ENCODE data around the gene FBN2. TPM values are rescaled to one million over a fixed set of nuclear protein-coding genes. Genes with fewer than 3 reads are reported as not detected.
"Not testable (repeated sequence)": the region's sequence is repeated elsewhere in the genome, so short reads cannot be mapped to it uniquely, and the experiment has no call there.

FBN2 gene
- total RNA-seq, 2 donors from 2014 or later: 1.9 to 2.0 TPM

DNA sequence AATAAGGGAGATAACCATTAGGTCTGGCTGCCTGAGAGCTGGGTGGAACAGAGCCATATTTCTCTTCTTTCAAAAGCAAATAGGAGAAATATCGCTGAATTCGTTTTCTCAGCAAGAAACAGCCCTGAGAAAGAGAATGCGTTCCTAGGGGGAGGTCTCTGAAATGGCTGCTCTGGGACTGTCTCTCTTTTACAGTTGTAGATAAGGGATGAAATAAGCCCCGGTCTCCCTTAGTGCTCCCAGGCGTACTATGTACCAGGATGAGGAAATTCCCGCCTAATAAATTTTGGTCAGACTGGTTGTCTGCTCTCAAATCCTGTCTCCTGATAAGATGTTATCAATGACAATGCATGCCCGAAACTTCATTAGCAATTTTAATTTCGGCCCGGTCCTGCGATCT is 90.8 kb downstream of the FBN2 start:
- DNase-seq; intact Hi-C loops (cut with DNase I, micrococcal nuclease); ATAC-seq: not testable (repeated sequence)

DNA sequence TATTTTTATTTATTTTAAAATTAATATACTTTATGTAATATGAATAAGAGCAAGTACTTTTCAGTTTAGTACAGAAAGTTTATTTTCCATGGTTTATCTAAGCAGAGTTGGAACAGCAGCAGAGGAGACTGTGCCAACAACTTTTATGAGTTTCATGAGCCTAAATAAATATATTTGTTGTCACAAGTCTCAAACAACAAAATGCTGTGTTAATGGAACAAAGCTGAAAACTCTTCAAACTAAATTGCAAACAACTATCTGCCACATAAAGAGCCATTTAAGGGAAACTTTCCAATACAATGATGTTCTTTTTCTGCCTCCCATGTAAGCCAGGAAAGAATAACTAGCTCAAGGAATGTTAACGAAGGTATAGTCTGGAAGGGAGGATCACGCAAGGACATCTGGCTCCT is 96.1 kb downstream of the FBN2 start:
- ATAC-seq: no peak
- intact Hi-C loops (cut with DNase I, micrococcal nuclease): no loop called here
- no peak for DNase-seq

DNA sequence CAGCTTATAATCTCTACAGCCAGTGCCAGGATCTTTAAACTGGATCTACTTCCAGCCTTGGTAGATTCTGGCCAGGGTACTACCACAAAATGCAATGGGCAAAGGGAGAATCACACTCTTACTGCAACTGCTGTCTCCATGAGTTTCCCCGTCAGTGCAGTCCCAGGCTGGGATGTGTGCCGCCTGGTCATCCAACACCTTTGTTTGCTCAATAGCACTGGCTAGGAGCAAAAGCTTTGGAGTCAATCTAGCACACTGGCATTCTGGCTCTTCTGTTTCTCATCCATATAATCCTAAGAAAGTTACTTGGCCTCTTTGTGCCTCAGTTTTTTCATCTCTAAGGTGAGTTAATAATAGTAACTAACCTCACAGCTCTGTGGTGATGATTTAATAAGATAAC is 96.9 kb downstream of the FBN2 start:
- DNase-seq (no peak), ATAC-seq (no peak)
- intact Hi-C loops (cut with DNase I, micrococcal nuclease): no loop called here

DNA sequence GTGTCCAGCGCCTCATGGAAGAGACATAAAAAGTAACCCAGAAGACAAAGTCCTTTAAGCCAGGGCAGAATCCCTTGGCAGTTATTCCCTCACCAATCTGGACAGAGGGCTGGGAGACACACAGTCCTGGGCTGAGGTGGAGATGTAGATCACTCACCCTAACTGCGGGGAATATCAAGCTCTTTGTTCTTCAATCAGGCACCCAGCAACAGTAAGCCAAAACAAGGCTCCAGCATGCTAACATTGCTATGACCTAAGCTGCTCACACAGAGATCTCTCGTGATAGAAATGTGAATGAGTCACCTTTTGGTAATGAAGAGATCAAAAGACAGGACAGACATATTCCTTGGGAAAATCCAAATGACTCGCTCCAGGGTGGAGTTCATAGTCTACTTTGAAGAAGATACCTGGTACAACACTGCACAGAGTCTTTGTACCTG is 101.3 kb downstream of the FBN2 start:
- DNase-seq (no peak), ATAC-seq (no peak)
- intact Hi-C loops (cut with DNase I, micrococcal nuclease): no loop called here

DNA sequence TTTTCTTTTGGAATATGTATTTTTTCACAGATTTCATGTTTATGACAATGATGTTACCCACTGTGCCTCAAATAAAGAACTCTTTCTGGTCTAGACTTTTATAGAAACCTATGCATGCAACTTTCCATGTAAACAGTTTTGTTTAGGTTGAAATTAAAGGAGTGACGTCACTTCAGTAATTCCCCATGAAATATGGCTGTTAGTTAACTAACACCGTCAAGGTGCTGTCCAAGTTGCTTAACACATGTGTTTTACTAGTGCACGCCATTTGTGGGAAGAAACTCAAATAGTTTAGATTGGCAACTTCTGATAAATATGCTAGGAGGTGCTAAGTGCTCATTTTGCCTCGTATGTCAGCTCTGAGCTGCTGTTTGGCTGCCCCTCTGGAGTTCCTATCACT is 102.2 kb downstream of the FBN2 start:
- DNase-seq (no peak), ATAC-seq (no peak)
- intact Hi-C loops (cut with DNase I, micrococcal nuclease): no loop called here

GRCh38 chr5:128434993-128435392 is 103.1 kb downstream of the FBN2 start:
- ATAC-seq (no peak), DNase-seq (no peak)
- intact Hi-C loops (cut with DNase I, micrococcal nuclease): no loop called here

GRCh38 chr5:128432913-128433440 is 105.1 kb downstream of the FBN2 start:
- no peak for DNase-seq
- intact Hi-C loops (cut with DNase I, micrococcal nuclease): no loop called here
- no peak for ATAC-seq

DNA sequence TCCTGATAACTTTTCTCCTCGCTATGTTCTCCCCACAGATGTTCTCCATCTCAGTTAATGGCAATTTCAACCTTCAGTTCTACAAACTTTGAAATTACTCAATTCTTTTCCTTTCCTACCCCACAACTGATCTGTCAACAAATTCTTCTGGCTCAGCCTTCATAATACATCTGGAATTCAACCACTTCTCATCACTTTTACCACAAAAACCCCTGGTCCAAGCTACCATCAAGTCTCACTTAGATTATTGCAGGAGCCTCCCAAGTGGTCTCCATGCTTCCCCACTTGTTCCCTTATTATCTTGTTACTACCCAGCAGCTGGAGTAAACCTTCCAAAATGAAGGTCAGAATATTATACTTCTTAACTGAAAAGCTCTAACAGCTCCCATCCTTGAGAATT is 110.1 kb downstream of the FBN2 start:
- intact Hi-C loops (cut with DNase I, micrococcal nuclease): no loop called here
- ATAC-seq: no peak
- DNase-seq: no peak

DNA sequence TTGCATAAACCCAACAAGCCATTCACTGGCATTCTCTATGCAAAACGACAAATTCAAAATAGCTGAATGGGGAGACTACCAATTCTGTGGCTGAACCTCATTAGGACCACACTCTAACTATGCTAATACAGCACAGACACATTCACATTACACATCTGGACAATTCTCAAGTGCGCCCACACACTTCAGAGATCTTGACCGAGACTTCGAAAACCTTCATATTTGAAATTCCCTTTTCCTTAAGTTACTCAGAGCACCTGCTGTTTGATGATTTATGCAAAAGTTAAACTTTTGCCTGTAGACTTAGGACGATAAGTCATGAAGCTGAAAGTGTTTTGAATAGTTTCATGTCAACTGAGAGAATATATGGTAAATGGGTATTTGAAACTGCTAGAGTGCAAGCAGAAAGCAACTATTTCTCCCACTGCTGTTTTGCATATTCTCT is 111.9 kb downstream of the FBN2 start:
- ATAC-seq (no peak), DNase-seq (no peak)
- intact Hi-C loops (cut with DNase I, micrococcal nuclease): no loop called here

GRCh38 chr5:128424646-128425045 is 113.4 kb downstream of the FBN2 start:
- DNase-seq (no peak), ATAC-seq (no peak)
- intact Hi-C loops (cut with DNase I, micrococcal nuclease): no loop called here

DNA sequence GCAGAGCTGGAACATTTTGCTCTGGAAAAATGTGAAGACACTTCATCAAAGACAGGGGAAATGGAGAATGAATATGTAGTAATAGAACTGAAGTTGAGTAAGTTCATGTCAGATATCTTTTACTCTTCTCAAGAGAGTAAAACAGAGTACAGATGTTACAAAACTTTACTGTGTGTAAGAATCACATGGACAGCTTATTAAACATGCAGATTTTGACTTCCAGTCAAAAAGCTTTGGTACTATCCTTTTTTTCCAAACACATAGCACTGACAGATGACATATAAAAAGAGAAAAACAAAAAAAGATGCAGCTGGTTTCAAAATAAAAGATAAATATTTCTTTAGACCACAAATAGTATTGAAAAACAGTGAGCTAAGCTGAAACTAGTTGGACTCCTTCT is 115.4 kb downstream of the FBN2 start:
- intact Hi-C loops (cut with DNase I, micrococcal nuclease): no loop called here
- no peak for ATAC-seq
- no peak for DNase-seq

DNA sequence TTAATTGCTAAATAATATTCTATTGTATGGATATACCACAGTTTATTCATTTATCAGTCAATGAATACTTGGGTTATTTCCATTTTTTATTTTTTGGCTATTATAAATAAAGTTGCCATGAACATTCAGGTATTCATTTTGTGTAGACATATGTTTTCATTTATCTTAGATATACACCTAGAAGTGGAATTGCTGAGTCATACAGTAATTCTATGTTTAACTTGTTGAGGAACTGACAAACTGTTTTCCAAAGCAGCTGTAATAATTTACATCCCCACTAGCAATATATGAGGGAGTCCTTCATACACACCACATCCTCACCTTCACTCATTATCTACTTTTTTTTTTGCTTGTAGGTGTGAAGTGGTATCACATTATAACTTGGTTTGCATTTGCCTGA is 123.6 kb downstream of the FBN2 start:
- ATAC-seq (no peak), DNase-seq (no peak)
- intact Hi-C loops (cut with DNase I, micrococcal nuclease): no loop called here

GRCh38 chr5:128413356-128413755 is 124.7 kb downstream of the FBN2 start:
- intact Hi-C loops (cut with DNase I, micrococcal nuclease): no loop called here
- ATAC-seq (no peak), DNase-seq (no peak)

- ATAC-seq: no peak
- DNase-seq: no peak
- intact Hi-C loops (cut with DNase I, micrococcal nuclease): no loop called here
These were observed 125.7 kb downstream of the FBN2 start for GRCh38 chr5:128412145-128412930.

DNA sequence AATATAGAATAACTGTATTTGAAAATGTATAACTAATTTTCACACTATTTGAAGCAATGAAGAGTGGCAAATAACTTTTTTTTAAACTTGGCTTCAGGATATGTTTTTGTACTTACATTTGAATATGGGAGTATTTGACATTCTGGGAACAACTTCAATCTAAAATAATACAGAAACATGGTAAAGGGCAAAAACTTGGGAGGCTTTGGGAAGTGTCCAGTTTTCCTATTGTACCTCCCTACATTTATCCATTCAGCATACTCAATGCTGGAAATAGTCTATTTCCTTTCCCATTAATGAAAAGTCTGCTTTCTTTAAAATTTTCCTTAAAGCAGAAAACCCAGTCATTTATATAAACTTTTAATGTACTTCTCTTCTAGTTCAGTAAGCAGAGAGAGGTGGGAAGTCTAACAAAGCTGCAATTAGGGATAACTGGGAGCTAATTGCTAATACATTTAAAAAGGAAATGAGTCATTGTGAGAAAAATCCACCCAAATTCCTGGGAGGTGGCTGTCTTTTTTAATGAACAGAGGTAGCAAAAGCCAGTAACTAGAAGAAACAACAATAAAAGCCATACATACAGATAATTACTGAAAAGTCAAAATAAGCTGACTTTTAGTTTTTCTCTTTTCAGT is 128.8 kb downstream of the FBN2 start:
- intact Hi-C loops (cut with DNase I, micrococcal nuclease): no loop called here
- no peak for DNase-seq
- no peak for ATAC-seq

DNA sequence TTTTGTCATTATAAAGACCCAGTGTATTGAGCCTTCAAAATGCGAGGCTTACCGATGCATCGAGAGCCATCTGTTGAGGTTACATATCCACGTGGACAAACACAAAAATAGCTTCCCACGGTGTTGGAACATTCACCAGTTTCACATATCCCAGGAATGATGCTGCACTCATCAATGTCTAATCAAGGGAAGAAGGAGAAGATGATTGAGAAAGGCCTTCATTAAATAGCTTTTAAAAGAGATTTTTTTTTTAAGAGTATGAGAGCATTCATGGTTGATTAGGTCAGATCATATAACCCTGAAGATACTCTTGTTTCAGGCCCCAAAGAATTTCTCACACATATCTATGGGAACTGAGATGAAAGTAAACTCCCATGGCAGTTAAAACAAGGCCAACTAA is 129.4 kb downstream of the FBN2 start:
- ATAC-seq (no peak), DNase-seq (no peak)
- intact Hi-C loops (cut with DNase I, micrococcal nuclease): no loop called here

GRCh38 chr5:128407944-128408343 is 130.1 kb downstream of the FBN2 start:
- DNase-seq: no peak
- no peak for ATAC-seq
- intact Hi-C loops (cut with DNase I, micrococcal nuclease): no loop called here

DNA sequence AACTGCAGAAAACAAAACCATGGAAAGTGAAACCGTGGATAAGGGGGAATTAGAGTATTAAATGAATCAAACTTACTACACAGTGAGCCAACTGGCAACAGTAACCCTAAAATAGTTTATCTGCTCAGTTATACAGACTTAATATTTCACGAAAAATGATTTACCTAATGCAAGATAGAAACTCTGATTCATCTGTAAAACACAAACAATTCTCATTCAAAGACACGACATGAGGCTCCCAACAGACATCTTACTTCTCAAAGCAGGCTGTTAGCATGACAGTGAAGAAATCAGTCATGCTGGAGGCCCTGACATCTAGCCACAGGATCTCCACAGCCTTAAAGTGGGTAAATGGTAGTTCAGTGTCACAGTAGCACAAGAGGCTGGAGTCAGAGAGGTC is 131.2 kb downstream of the FBN2 start:
- intact Hi-C loops (cut with DNase I, micrococcal nuclease): no loop called here
- ATAC-seq: no peak
- no peak for DNase-seq

DNA sequence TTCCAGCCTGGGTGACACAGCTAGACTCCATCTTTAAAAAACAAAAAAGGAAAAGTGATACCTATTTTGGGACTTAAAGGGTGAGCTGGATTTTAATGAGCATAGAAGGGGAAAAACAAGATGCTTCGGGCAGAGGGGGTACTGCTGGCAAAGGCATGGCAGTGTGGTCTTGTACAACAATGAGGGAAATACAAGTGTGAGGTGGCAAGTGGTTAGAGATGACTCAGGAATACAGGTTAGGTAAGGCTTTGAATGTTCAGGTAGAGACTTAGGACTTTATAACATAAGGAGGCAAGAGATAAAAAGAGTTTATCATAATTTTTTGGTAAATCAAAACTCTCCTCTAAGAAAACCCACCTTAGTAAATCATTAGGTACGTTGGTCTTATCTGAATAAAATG is 132.9 kb downstream of the FBN2 start:
- intact Hi-C loops (cut with DNase I, micrococcal nuclease): no loop called here
- DNase-seq: no peak
- ATAC-seq: no peak

DNA sequence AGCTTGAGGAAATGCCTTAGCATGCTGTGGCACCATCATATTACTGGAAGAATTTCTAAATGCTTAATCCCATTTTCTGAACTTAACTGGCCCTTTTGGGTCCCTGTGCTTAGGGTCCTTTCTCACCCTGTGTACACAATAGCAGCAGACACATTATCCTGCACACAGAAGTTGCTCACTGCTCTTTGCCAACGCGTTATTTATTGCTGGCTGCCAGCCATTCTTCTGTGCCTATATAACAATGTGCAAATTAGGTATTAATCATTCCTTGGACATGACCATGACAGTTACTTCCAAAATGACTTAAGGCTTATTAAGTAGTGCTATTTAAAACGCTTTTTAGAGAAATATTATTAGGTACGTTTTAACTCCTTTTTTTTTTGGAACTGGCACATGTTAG is 134.7 kb downstream of the FBN2 start:
- ATAC-seq (no peak), DNase-seq (no peak)
- intact Hi-C loops (cut with DNase I, micrococcal nuclease): no loop called here
